ENCODE data around the gene SPPL3. TPM values are rescaled to one million over a fixed set of nuclear protein-coding genes. Genes with fewer than 3 reads are reported as not detected.

SPPL3 gene
- total and polyA plus RNA-seq, 2 experiments from 2014 or later = 10.9 to 27.8 TPM

DNA sequence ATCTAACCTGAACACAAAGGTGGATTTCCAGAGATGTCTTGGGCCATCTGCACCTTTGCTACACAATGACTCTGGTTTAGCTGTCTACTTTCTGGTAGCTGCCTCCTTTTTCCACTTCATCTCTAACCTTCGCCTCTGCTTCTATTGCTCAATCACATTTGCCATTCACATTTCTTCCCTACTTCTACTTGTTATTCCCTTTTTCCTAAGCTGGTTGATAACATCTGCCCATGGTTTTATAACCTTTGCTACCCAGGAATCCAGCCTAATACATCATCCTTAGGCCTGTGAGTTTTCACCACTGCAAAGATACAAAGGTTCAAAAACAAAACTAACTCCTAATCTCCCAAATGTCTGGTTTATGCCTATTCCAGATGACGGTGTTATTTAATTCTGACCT lies 13.2 kb downstream of the SPPL3 start:
- H3K4me1 Mint-ChIP-seq = peaks cover 16% of the 10 kb centered on the region; the same call in 2 of the 3 replicates
- no peaks in the 10 kb centered on the region for H3K9me2 ChIP-seq (ENCODE audit: insufficient read depth)
- H3K36me3 Mint-ChIP-seq (ENCODE audit: low read depth) = peaks cover 3% of the 10 kb centered on the region; the same call in 2 of the 3 replicates
- H3K27ac Mint-ChIP-seq = no peak overlapping the region
- peaks cover 100% of the 10 kb centered on the region for H3K79me2 ChIP-seq (replicated peaks; ENCODE audit: insufficient read depth)
- TF ChIP-seq NANOG (IDR thresholded peaks at IDR 0.05; ENCODE audit: borderline replicate concordance) (no peak), POLR2AphosphoS5 (IDR thresholded peaks at IDR 0.05; ENCODE audit: low read depth) (no peak), JUNB (IDR thresholded peaks at IDR 0.05; ENCODE audit: unreplicated experiment) (no peak), CTCF (conservative IDR thresholded peaks at IDR 0.05; ENCODE audit: low read depth in 2 of 2) (no peak), EZH2phosphoT487 (IDR thresholded peaks at IDR 0.05; ENCODE audit: unreplicated experiment) (no peak), CREB1 (CRISPR knock-in tag; IDR thresholded peaks at IDR 0.05; ENCODE audit: low read depth) (no peak), EZH2 (IDR thresholded peaks at IDR 0.05; ENCODE audit: low read depth, unreplicated experiment) (no peak), ETS1 (IDR thresholded peaks at IDR 0.05) (no peak), ZNF114 (CRISPR knock-in tag; IDR thresholded peaks at IDR 0.05) (no peak), ZNF331 (CRISPR knock-in tag; IDR thresholded peaks at IDR 0.05; ENCODE audit: low read depth) (no peak), STAT1 (IDR thresholded peaks at IDR 0.05; ENCODE audit: unreplicated experiment) (no peak), REST (IDR thresholded peaks at IDR 0.05; ENCODE audit: unreplicated experiment) (no peak), ZNF462 (CRISPR knock-in tag; IDR thresholded peaks at IDR 0.05) (no peak)
- no peak overlapping the region for H3K4me3 ChIP-seq
- no peaks in the 10 kb centered on the region for H3K4me1 ChIP-seq (ENCODE audit: insufficient read depth)
- no peak overlapping the region for H3K27ac ChIP-seq (ENCODE audit: low read depth)
- peaks cover 27% of the 10 kb centered on the region for H4K20me1 ChIP-seq (replicated peaks; ENCODE audit: insufficient read depth)
- H3K27me3 Mint-ChIP-seq (ENCODE audit: insufficient read depth, low read depth, poor library complexity) = no peaks in the 10 kb centered on the region
- no peaks in the 10 kb centered on the region for H3F3A ChIP-seq (replicated peaks; ENCODE audit: low read depth)
- H3K27me3 ChIP-seq (ENCODE audit: insufficient read depth) = no peaks in the 10 kb centered on the region
- no peak overlapping the region for H2AFZ ChIP-seq
- H3K9me3 Mint-ChIP-seq = no peaks in the 10 kb centered on the region
- ATAC-seq (no peak), DNase-seq (ENCODE audit: low spot score) (no peak)
- H3K4me2 ChIP-seq = no peak overlapping the region
- no peaks in the 10 kb centered on the region for H3K36me3 ChIP-seq (ENCODE audit: insufficient read depth)
- no peak overlapping the region; the same call in 2 of the 3 replicates for H3K4me3 Mint-ChIP-seq

Measured in GM23338 (cell line).